Astrocyte of the hippocampus (primary cell): ENCODE measurements around the gene MACROD2.
"Not testable (repeated sequence)": the region's sequence is repeated elsewhere in the genome, so short reads cannot be mapped to it uniquely, and the experiment has no call there.

Source experiments
- DNase-seq: peaks from one replicate; pipeline ENCODE4 v3.0.0; 2011; ENCODE audit warnings: low read depth, low spot score

Gene MACROD2

GRCh38 chr20:16004108-16004854, 2009.0 kb downstream of the MACROD2 start:
- DNase-seq, result no peak

GRCh38 chr20:16005021-16005914, 2010.0 kb downstream of the MACROD2 start:
- peak; percentile 20 for DNase-seq

- peak; percentile 18 for DNase-seq
Measured at GRCh38 chr20:16005915-16006493, 2010.7 kb downstream of the MACROD2 start.

- DNase-seq, result no peak
Measured at GRCh38 chr20:16007164-16007563, 2011.8 kb downstream of the MACROD2 start.

GRCh38 chr20:16007962-16008361, 2012.6 kb downstream of the MACROD2 start:
- no peak for DNase-seq

GRCh38 chr20:16011056-16011455, 2015.7 kb downstream of the MACROD2 start:
- DNase-seq, result peak; percentile 22

GRCh38 chr20:16011519-16011918, 2016.2 kb downstream of the MACROD2 start:
- DNase-seq, result no peak

GRCh38 chr20:16012934-16013333, 2017.6 kb downstream of the MACROD2 start:
- not testable (repeated sequence) for DNase-seq

- no peak for DNase-seq
Measured at GRCh38 chr20:16013631-16014030, 2018.3 kb downstream of the MACROD2 start.

- no peak for DNase-seq
Measured at GRCh38 chr20:16014436-16014835, 2019.1 kb downstream of the MACROD2 start.

GRCh38 chr20:16017656-16018055, 2022.3 kb downstream of the MACROD2 start:
- no peak for DNase-seq

- DNase-seq, result no peak
Measured at GRCh38 chr20:16018881-16019280, 2023.6 kb downstream of the MACROD2 start.

GRCh38 chr20:16020971-16021370, 2025.7 kb downstream of the MACROD2 start:
- peak; percentile 56 for DNase-seq

- no peak for DNase-seq
Measured at GRCh38 chr20:16025084-16025483, 2029.8 kb downstream of the MACROD2 start.

GRCh38 chr20:16027686-16028085, 2032.4 kb downstream of the MACROD2 start:
- DNase-seq, result peak; percentile 25

- DNase-seq, result no peak
Measured at GRCh38 chr20:16028923-16029322, 2033.6 kb downstream of the MACROD2 start.

GRCh38 chr20:16030253-16030652, 2034.9 kb downstream of the MACROD2 start:
- no peak for DNase-seq

GRCh38 chr20:16035576-16035975, 2040.3 kb downstream of the MACROD2 start:
- no peak for DNase-seq

GRCh38 chr20:16036331-16036730, 2041.0 kb downstream of the MACROD2 start:
- DNase-seq, result peak; percentile 7

- DNase-seq, result no peak
Measured at GRCh38 chr20:16040742-16041141, 2045.4 kb downstream of the MACROD2 start.

GRCh38 chr20:16042731-16043130, 2047.4 kb downstream of the MACROD2 start:
- DNase-seq, result no peak

GRCh38 chr20:16043931-16044330, 2048.6 kb downstream of the MACROD2 start:
- DNase-seq, result no peak
